Activated naive CD4-positive, alpha-beta T cell treated with Interleukin-2 at 50 U/mL for 16 hours (primary cell): ENCODE data around the gene VRK3.
"Not testable (repeated sequence)": the region's sequence is repeated elsewhere in the genome, so short reads cannot be mapped to it uniquely, and the experiment has no call there.

Experiments
- DNase-seq: peaks from one replicate; pipeline ENCODE4 v3.0.0-alpha.2; 2020

Gene VRK3

DNA sequence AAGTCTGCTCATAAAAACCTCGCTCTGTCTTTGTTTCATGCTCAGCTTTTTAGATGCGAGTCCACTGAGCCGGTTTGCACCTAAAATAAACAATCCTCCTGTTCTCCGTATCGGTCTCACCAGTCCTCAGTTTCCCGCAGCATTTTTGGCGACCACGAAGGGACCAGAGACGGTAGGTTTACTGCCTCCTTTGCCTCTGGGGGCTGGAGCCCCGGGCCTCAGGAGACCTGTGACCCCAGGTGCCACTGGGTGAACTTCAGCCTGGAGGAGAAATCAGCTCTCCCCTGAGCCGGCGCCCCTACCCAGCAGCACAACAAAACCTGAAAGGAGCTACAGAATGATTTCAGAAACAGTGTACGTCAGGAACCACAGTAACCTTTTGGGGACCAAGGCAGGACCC, 72.3 kb downstream of the VRK3 start:
- DNase-seq: no peak

GRCh38 chr19:49952479-49952836, 72.7 kb downstream of the VRK3 start:
- DNase-seq: no peak

GRCh38 chr19:49951806-49952478, 73.2 kb downstream of the VRK3 start:
- DNase-seq: no peak

DNA sequence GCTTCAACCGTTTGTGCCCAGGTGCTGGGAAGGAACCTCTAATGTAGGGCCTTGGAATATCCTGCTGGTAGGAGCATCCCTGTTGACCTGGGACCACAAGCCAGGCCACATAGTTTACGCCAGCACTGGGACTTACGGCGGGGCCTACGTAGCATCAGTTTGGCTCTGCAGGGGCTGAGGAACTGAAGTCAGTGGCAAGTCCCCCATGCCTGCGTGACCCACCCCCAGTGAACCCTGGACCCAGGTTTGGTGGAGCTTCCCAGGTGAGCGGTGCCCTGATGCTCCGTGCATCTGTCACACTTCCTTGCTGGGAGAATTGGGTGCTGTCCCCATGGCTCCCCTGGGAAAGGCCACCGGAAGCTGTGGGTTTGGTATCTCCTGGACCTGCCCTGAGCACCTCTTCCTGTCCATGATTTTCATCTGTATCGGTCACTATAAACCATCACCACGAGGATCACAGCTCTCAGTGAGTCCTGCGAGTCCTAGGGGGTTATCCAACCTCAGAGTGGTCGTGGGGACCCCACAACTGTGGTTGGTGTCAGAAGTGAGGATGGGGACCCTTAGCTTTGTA, 74.1 kb downstream of the VRK3 start:
- no peak for DNase-seq

DNA sequence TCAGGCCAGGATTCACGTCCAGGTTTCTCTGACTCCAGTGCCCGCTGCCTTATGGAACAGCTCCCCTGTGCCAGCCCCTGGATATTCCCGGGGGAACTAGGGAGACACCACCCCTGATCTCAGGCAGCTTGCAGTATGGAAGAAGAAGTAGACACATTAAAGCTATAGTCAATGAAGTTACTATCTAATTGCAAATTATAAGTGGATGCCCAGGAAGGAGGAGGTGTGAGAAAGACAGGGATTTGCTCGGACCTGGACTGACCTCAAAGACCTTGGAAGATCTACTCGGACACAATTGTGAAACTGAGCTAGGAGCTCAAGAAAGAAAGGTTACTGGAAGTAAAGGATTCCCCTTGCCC, 74.6 kb downstream of the VRK3 start:
- DNase-seq: no peak

GRCh38 chr19:49949742-49950589, 75.2 kb downstream of the VRK3 start:
- DNase-seq: no peak

DNA sequence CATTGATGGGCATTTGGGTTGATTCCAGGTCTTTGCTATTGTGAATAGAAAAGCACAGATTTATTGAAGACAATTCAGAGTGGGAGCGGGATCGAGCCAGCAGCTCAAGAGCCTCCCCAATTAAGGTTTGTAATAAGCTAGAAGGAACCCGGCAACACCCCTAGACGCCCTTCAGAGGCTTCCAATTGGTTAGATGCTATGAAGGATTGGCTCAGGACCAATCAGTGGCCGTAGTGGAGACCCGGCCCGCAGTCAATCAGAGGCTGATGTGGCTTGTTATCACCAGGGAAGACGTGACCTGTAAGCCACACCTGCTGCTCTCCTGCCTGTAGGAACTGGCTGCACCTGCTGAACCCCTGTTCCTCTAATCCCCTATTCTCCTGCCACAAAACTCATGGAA, 78.8 kb downstream of the VRK3 start:
- no peak for DNase-seq

GRCh38 chr19:49944567-49944966, 80.6 kb downstream of the VRK3 start:
- not testable (repeated sequence) for DNase-seq

DNA sequence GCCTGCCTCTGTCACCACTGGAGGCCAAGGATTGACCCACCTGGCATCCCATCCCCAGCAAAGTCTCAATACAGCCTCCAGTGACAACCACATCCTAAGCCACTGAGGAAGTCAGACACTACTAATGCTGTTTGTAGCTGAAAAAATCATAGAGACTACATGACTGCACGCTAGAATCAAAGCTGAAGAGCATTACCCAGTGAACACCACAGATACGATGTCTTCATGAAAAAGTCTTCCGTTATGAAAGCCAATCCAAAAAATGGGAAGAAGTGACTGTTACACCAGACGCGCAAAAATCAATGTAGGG, 84.7 kb downstream of the VRK3 start:
- no peak for DNase-seq

- DNase-seq: no peak
Measured at GRCh38 chr19:49939721-49940481, 85.3 kb downstream of the VRK3 start.

- DNase-seq: no peak
Measured at GRCh38 chr19:49938662-49939061, 86.5 kb downstream of the VRK3 start.

GRCh38 chr19:49937750-49938381, 87.3 kb downstream of the VRK3 start:
- DNase-seq: peak; percentile 80

DNA sequence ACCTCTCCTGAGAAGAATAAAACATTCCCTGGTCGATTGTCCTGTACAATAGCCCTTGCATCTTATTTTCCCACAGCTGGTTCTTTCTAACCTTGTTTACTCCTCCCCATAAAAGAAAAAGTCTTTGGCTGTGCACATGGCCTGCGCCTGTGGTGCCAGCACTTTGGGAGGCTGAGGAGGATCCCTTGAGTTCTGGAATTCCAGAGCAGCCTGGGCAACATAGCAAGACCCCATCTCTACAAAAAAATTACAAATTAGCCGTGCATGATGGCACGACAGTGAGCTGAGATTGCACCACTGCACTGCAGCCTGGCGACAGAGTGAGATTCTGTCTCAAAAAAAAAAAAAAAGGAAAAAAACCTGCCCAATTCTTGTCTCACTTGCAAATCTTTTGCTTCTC, 88.6 kb downstream of the VRK3 start:
- DNase-seq: no peak

GRCh38 chr19:49933643-49934042, 91.5 kb downstream of the VRK3 start:
- no peak for DNase-seq

DNA sequence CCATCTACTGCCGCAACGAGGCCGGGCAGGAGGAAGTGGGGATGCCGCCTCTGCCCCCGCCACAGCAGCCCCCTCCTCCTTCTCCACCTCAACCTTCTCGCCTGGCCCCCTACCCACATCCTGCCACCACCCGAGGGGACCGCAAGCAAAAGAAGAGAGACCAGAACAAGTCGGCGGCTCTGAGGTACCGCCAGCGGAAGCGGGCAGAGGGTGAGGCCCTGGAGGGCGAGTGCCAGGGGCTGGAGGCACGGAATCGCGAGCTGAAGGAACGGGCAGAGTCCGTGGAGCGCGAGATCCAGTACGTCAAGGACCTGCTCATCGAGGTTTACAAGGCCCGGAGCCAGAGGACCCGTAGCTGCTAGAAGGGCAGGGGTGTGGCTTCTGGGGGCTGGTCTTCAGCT, 92.4 kb downstream of the VRK3 start:
- peak; percentile 28 for DNase-seq

GRCh38 chr19:49932041-49932451, 93.1 kb downstream of the VRK3 start:
- DNase-seq: no peak

- DNase-seq: no peak
Measured at GRCh38 chr19:49931293-49932040, 93.7 kb downstream of the VRK3 start.

DNA sequence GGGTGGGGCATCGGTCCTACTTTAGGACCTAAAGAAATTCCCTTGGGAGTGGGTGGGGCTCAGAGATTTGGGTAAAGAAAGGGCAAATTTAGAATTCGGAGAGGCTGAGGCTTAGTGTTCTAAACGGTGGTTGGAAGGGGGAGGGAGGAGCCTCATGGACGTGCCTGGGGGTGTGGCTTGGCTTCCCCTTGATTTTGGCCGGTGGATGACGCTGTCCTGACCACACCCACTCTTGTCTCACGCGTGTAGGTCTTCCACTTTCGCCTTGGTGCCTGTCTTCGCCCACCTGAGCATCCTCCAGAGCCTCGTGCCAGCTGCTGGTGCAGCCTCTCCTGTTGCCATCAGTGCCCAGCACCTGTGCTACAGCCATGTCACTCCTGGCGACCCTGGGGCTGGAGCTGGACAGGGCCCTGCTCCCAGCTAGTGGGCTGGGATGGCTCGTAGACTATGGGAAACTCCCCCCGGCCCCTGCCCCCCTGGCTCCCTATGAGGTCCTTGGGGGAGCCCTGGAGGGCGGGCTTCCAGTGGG, 94.6 kb downstream of the VRK3 start:
- DNase-seq: no peak

DNA sequence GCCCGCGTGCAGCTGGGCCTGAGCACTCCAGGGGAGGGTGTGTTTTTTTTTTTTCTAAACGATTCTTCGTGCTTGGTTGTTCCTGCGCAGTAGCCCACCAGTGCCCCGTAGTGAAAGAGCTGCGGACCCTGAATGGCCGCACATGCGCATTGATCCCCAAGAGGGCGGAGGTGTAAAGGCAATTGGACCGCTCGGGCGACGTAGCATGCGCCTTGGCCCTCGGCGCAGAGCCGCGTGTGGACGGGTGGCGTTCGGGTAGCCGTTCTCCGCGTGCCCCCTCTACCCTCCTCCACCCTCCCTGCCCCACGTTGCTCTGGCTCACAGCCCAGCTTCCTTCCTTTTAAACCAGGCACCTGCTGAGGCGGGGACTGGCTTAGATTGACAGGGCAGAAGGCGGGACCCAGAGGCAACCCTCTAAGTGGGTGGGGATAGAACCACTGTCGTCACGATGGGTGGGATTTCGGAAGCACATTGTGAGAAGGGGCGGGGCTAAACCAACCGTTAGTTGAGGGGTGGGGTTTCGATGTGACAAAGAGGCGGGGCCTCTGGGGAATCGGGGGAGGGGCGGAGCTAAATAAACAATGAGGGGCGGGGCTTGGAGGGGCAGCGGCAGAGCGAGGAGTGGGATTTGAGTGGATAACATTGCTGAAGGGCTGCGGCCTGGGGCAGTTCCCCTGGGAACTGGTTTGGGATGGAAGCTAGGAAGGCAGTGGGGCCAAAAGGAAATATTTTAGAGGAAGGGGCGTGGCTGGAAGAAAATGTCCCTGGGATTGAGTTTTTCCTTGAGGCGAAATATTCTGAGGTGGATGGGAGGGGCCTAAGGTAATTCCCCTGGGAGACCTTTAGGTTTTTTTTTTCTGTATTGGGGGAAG, 95.3 kb downstream of the VRK3 start:
- DNase-seq: peak; percentile 91

GRCh38 chr19:49929121-49929610, 96.0 kb downstream of the VRK3 start, which contains the start of the genes ATF5 and NUP62:
ATF5 (plus strand) TSS chr19:49929205; CDS start chr19:49930851, 1,646 bp downstream.
NUP62 (minus strand) TSS chr19:49929504; CDS start chr19:49909807, 19,697 bp downstream.
- peak; percentile 90 for DNase-seq
